Fibroblast of lung (primary cell): ENCODE data around the gene WASF3. TPM values are rescaled to one million over a fixed set of nuclear protein-coding genes. Genes with fewer than 3 reads are reported as not detected.

Experiments used
- DNase-seq, 2 donors: peaks; one replicate each; pipeline versions ENCODE4 v3.0.0 to v3.0.0-alpha.2; 2010; ENCODE audit warnings: low read depth in 2 of 2
- H2AFZ ChIP-seq: 2 replicates; pipeline ENCODE4 v1.5.1; 2012; ENCODE audit warnings: low read length, control low read depth, inconsistent platforms
- H3K27ac ChIP-seq: 2 replicates; pipeline ENCODE4 v1.5.1; 2011; ENCODE audit warnings: low read length, control low read depth; ENCODE audit not compliant: insufficient read depth
- H3K27me3 ChIP-seq: 2 replicates; pipeline ENCODE4 v1.5.1; 2011; ENCODE audit warnings: mild to moderate bottlenecking, low read length; ENCODE audit not compliant: control insufficient read depth, insufficient read depth
- H3K36me3 ChIP-seq: 2 replicates; pipeline ENCODE4 v1.5.1; 2011; ENCODE audit warnings: low read length; ENCODE audit not compliant: control insufficient read depth, insufficient read depth
- H3K4me1 ChIP-seq: 2 replicates; pipeline ENCODE4 v1.5.1; 2011; ENCODE audit warnings: low read length; ENCODE audit not compliant: control insufficient read depth, insufficient read depth; ENCODE audit errors: extremely low read depth
- H3K4me2 ChIP-seq: 2 replicates; pipeline ENCODE4 v1.5.1; 2011; ENCODE audit warnings: low read length, control low read depth; ENCODE audit not compliant: insufficient read depth; ENCODE audit errors: extremely low read depth
- H3K4me3 ChIP-seq, 4 experiments: fragments of 200-600 bp in 1 of 4; sonication (generic) in 1 of 4; replicated peaks in 1 of 4; 2 replicates each; pipeline ENCODE4 v1.5.1; 2011 to 2016; ENCODE audit warnings: low read length in 4 of 4, low read depth in 3 of 4, mild to moderate bottlenecking in 3 of 4, control low read depth in 2 of 4, inconsistent platforms in 1 of 4, mixed read lengths in 1 of 4; ENCODE audit not compliant: insufficient read depth in 1 of 4; ENCODE audit errors: control extremely low read depth in 1 of 4
- H3K79me2 ChIP-seq: 2 replicates; pipeline ENCODE4 v1.5.1; 2012; ENCODE audit warnings: mild to moderate bottlenecking, low read length, inconsistent platforms; ENCODE audit not compliant: control insufficient read depth, insufficient read depth
- H3K9ac ChIP-seq: 2 replicates; pipeline ENCODE4 v1.5.1; 2011; ENCODE audit warnings: mild to moderate bottlenecking, low read length, control low read depth; ENCODE audit not compliant: insufficient read depth
- H3K9me3 ChIP-seq: 2 replicates; pipeline ENCODE4 v1.5.1; 2012; ENCODE audit warnings: low read depth, low read length; ENCODE audit not compliant: control insufficient read depth, insufficient read depth
- H4K20me1 ChIP-seq: 2 replicates; pipeline ENCODE4 v1.5.1; 2011; ENCODE audit warnings: low read length; ENCODE audit not compliant: control insufficient read depth, insufficient read depth; ENCODE audit errors: extremely low read depth
- CTCF ChIP-seq, 2 donors: IDR thresholded peaks in 1 of 2; conservative IDR thresholded peaks in 1 of 2; 1 replicate in 1 of 2; 2 replicates in 1 of 2; pipeline ENCODE4 v1.5.1; 2011 to 2012; ENCODE audit warnings: low read length in 2 of 2, control low read depth in 1 of 2, inconsistent platforms in 1 of 2, low read depth in 1 of 2, mild to moderate bottlenecking in 1 of 2
- EZH2 ChIP-seq: IDR thresholded peaks from 2 replicates; pipeline ENCODE4 v1.5.1; 2012; ENCODE audit warnings: low read length, control low read depth, mild to moderate bottlenecking; ENCODE audit errors: missing control alignments
- polyA plus RNA-seq, 2 donors: library from polyadenylated mRNA; depleted of rRNA in 1 of 2; stranded (reverse) in 1 of 2; unstranded in 1 of 2; fragments of >200 nt; gene quantifications; 2 replicates each; pipeline ENCODE4 v1.2.1, GENCODE V29; 2011 to 2012; ENCODE audit warnings: missing spikeins in 1 of 2
- total RNA-seq: library from RNA; depleted of rRNA; stranded (reverse); fragments of >200 nt; gene quantifications from 2 replicates; pipeline ENCODE4 v1.2.1, GENCODE V29; 2014

WASF3 gene
- total and polyA plus RNA-seq, 2 donors (not counting 1 experiment from before 2014, with no cell fraction given) = 18.2 to 19.5 TPM

- Histone ChIP-seq H3K27me3 (no peaks in the 10 kb centered on the region), H4K20me1 (no peaks in the 10 kb centered on the region), H3K9me3 (no peaks in the 10 kb centered on the region), H2AFZ (no peak overlapping the region), H3K4me2 (no peak overlapping the region), H3K4me3 (no peak overlapping the region), H3K79me2 (no peaks in the 10 kb centered on the region), H3K9ac (no peak overlapping the region), H3K4me1 (no peaks in the 10 kb centered on the region), H3K36me3 (no peaks in the 10 kb centered on the region), H3K27ac (no peak overlapping the region)
- TF ChIP-seq EZH2 (no peak), CTCF (conservative IDR thresholded peaks at IDR 0.05 in 1 of 2, IDR thresholded peaks at IDR 0.05 in 1 of 2; ENCODE audit: low read depth in 1 of 2, low read length in 2 of 2) (no peak)
- DNase-seq = no peak
Measured at GRCh38 chr13:26693749-26694463, 136.4 kb downstream of the WASF3 start.

- Histone ChIP-seq H3K4me3 (no peak overlapping the region), H3K79me2 (no peaks in the 10 kb centered on the region), H3K9ac (no peak overlapping the region), H3K36me3 (no peaks in the 10 kb centered on the region), H3K9me3 (no peaks in the 10 kb centered on the region), H3K27me3 (no peaks in the 10 kb centered on the region), H3K4me2 (no peak overlapping the region), H2AFZ (no peak overlapping the region), H4K20me1 (no peaks in the 10 kb centered on the region), H3K27ac (no peak overlapping the region), H3K4me1 (no peaks in the 10 kb centered on the region)
- no peak for DNase-seq
- TF ChIP-seq EZH2 (no peak), CTCF (conservative IDR thresholded peaks at IDR 0.05 in 1 of 2, IDR thresholded peaks at IDR 0.05 in 1 of 2; ENCODE audit: low read depth in 1 of 2, low read length in 2 of 2) (no peak)
Measured at GRCh38 chr13:26694609-26695359, 137.3 kb downstream of the WASF3 start.

- H3K36me3 ChIP-seq = no peaks in the 10 kb centered on the region
- H3K79me2 ChIP-seq = no peaks in the 10 kb centered on the region
- no peak overlapping the region for H3K4me2 ChIP-seq
- no peaks in the 10 kb centered on the region for H3K27me3 ChIP-seq
- no peak overlapping the region for H2AFZ ChIP-seq
- TF ChIP-seq EZH2 (no peak), CTCF (conservative IDR thresholded peaks at IDR 0.05 in 1 of 2, IDR thresholded peaks at IDR 0.05 in 1 of 2; ENCODE audit: low read depth in 1 of 2, low read length in 2 of 2) (no peak)
- no peaks in the 10 kb centered on the region for H4K20me1 ChIP-seq
- H3K4me1 ChIP-seq = no peaks in the 10 kb centered on the region
- H3K27ac ChIP-seq = no peak overlapping the region
- no peak for DNase-seq
- H3K9ac ChIP-seq = no peak overlapping the region
- H3K9me3 ChIP-seq = no peaks in the 10 kb centered on the region
- no peak overlapping the region for H3K4me3 ChIP-seq
Measured at GRCh38 chr13:26695360-26695705, 137.8 kb downstream of the WASF3 start.
